Neural progenitor cell (in vitro differentiated cells): Measurements from ENCODE around the gene DNER.
A peak's percentile ranks its signal among the peaks of the same experiment; 100 is the strongest.

Experiments used
- EZH2 ChIP-seq: fragments of 200-600 bp; sonication (generic); IDR thresholded peaks from 2 replicates; pipeline ENCODE4 v1.6.1; 2017; ENCODE audit warnings: antibody characterized with exemption, mild to moderate bottlenecking, moderate library complexity
- EZH2phosphoT487 ChIP-seq: fragments of 200-600 bp; sonication (generic); IDR thresholded peaks from 2 replicates; pipeline ENCODE4 v1.6.1; 2017; ENCODE audit warnings: antibody characterized with exemption
- TF ChIP-seq, protein P1 (sequence below): fragments of 200-600 bp; sonication (generic); IDR thresholded peaks from 2 replicates; pipeline ENCODE4 v1.5.1; 2017; ENCODE audit warnings: antibody characterized with exemption, mild to moderate bottlenecking

DNA sequence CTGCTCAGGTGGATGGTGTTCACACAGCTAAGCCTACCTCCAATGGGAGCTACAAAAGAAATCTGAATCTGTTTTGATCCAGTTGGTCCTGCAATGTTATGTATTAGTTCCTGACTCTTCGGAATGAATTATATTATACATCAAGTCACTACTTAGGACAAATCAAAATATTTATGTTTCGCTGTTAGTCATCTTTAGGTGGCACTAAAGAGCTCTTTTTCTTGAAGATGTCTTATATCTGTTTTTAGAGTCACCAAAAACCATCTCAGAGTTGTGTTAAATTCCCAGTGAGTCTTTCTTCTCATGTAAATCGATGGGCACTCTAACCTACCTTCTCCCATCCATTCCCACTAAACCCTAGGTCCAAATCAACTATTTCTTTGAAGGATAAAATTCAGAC lies 2.2 kb downstream of the DNER start:
- TF ChIP-seq EZH2phosphoT487 (no peak), EZH2 (no peak)
- TF ChIP-seq, protein P1, sequence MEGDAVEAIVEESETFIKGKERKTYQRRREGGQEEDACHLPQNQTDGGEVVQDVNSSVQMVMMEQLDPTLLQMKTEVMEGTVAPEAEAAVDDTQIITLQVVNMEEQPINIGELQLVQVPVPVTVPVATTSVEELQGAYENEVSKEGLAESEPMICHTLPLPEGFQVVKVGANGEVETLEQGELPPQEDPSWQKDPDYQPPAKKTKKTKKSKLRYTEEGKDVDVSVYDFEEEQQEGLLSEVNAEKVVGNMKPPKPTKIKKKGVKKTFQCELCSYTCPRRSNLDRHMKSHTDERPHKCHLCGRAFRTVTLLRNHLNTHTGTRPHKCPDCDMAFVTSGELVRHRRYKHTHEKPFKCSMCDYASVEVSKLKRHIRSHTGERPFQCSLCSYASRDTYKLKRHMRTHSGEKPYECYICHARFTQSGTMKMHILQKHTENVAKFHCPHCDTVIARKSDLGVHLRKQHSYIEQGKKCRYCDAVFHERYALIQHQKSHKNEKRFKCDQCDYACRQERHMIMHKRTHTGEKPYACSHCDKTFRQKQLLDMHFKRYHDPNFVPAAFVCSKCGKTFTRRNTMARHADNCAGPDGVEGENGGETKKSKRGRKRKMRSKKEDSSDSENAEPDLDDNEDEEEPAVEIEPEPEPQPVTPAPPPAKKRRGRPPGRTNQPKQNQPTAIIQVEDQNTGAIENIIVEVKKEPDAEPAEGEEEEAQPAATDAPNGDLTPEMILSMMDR, result peak; percentile 19
